Subcutaneous adipose tissue (tissue), 4 donors: ENCODE results near the gene TRIP12. TPM values are rescaled to one million over a fixed set of nuclear protein-coding genes. Genes with fewer than 3 reads are reported as not detected.

ENCODE experiments used
- CTCF ChIP-seq: fragments of 450-650 bp; IDR thresholded peaks from one replicate; pipeline ENCODE4 v1.5.1; 2016; ENCODE audit warnings: low read depth, mild to moderate bottlenecking, control low read depth, antibody characterized with exemption, moderate library complexity
- total RNA-seq, 4 donors: library from RNA; depleted of rRNA; stranded (reverse); fragments of >200 nt; gene quantifications; one replicate each; pipeline ENCODE4 v1.1.0, GENCODE V29; 2016

TRIP12 gene
- total RNA-seq, 4 donors from 2014 or later = 202 to 249 (median 216) TPM

- TF ChIP-seq CTCF = no peak
Observed at GRCh38 chr2:229917793-229918192, 4.0 kb downstream of the TRIP12 start.

- TF ChIP-seq CTCF = no peak
Observed at GRCh38 chr2:229914171-229914570, 7.6 kb downstream of the TRIP12 start.

- TF ChIP-seq CTCF = no peak
Observed at GRCh38 chr2:229910832-229911412, 10.9 kb downstream of the TRIP12 start.

GRCh38 chr2:229910147-229910831, 11.5 kb downstream of the TRIP12 start:
- TF ChIP-seq CTCF = no peak

GRCh38 chr2:229909090-229909489, 12.7 kb downstream of the TRIP12 start:
- TF ChIP-seq CTCF = no peak

- no peak for TF ChIP-seq CTCF
Observed at GRCh38 chr2:229905601-229906000, 16.2 kb downstream of the TRIP12 start.

GRCh38 chr2:229903037-229903436, 18.8 kb downstream of the TRIP12 start:
- no peak for TF ChIP-seq CTCF
